ENCODE results near the gene HNRNPA3. TPM values are rescaled to one million over a fixed set of nuclear protein-coding genes. Genes with fewer than 3 reads are reported as not detected.

HNRNPA3 gene
- total and polyA plus RNA-seq, 8 donors = 151 to 688 (median 547) TPM

- no peaks in the 10 kb centered on the region for H3K9me3 ChIP-seq
- no peak overlapping the region for H3K4me3 ChIP-seq
- no peak for DNase-seq
- peaks cover 15 to 20% of the 10 kb centered on the region in 2 donors for H3K4me1 ChIP-seq
- peak overlapping the region in 1 of 2 donors; percentile 28 for H3K27ac ChIP-seq
- intact Hi-C loops (cut with DNase I) = loop anchor here in 1 of 2 donors (10.0 kb wide), 1 partner anchor 104 kb away; no protein-coding TSS in a partner anchor
- no peaks in the 10 kb centered on the region for H3K36me3 ChIP-seq
- TF ChIP-seq CTCF (IDR thresholded peaks at IDR 0.05) = no peak
- H3K27me3 ChIP-seq = no peaks in the 10 kb centered on the region
- no peak for ATAC-seq
Observed at GRCh38 chr2:177268187-177268871, 55.7 kb downstream of the HNRNPA3 start.

- no peaks in the 10 kb centered on the region for H3K27me3 ChIP-seq
- ATAC-seq = no peak
- TF ChIP-seq CTCF (IDR thresholded peaks at IDR 0.05) = no peak
- H3K4me3 ChIP-seq = no peak overlapping the region
- no peaks in the 10 kb centered on the region for H3K36me3 ChIP-seq
- no peak for DNase-seq
- H3K9me3 ChIP-seq = no peaks in the 10 kb centered on the region
- H3K4me1 ChIP-seq = peaks cover 15 to 20% of the 10 kb centered on the region in 2 donors
- intact Hi-C loops (cut with DNase I) = loop anchor here in 1 of 2 donors (10.0 kb wide), 1 partner anchor 104 kb away; no protein-coding TSS in a partner anchor
- H3K27ac ChIP-seq = no peak overlapping the region
Observed at GRCh38 chr2:177268901-177269300, 56.3 kb downstream of the HNRNPA3 start.

GRCh38 chr2:177270531-177270930, 57.9 kb downstream of the HNRNPA3 start:
- no peak for TF ChIP-seq CTCF (IDR thresholded peaks at IDR 0.05)
- Histone ChIP-seq H3K27ac (no peak overlapping the region), H3K27me3 (no peaks in the 10 kb centered on the region), H3K36me3 (no peaks in the 10 kb centered on the region), H3K9me3 (no peaks in the 10 kb centered on the region), H3K4me3 (no peak overlapping the region), H3K4me1 (peaks cover 14 to 24% of the 10 kb centered on the region in 2 donors)
- ATAC-seq (no peak), DNase-seq (no peak)
- intact Hi-C loops (cut with DNase I) = no loop called here

- H3K36me3 ChIP-seq = no peaks in the 10 kb centered on the region
- TF ChIP-seq CTCF (IDR thresholded peaks at IDR 0.05) = no peak
- H3K27me3 ChIP-seq = no peaks in the 10 kb centered on the region
- ATAC-seq (no peak), DNase-seq (no peak)
- H3K4me1 ChIP-seq = peaks cover 0 to 8% of the 10 kb centered on the region in 2 donors
- intact Hi-C loops (cut with DNase I) = no loop called here
- no peak overlapping the region for H3K27ac ChIP-seq
- H3K4me3 ChIP-seq = no peak overlapping the region
- H3K9me3 ChIP-seq = no peaks in the 10 kb centered on the region
Observed at GRCh38 chr2:177271981-177272666, 59.5 kb downstream of the HNRNPA3 start.

- H3K27ac ChIP-seq = no peak overlapping the region
- H3K27me3 ChIP-seq = no peaks in the 10 kb centered on the region
- ATAC-seq (no peak), DNase-seq (no peak)
- TF ChIP-seq CTCF (IDR thresholded peaks at IDR 0.05) = no peak
- intact Hi-C loops (cut with DNase I) = no loop called here
- peaks cover 0 to 6% of the 10 kb centered on the region in 2 donors for H3K4me1 ChIP-seq
- no peak overlapping the region for H3K4me3 ChIP-seq
- H3K36me3 ChIP-seq = no peaks in the 10 kb centered on the region
- H3K9me3 ChIP-seq = no peaks in the 10 kb centered on the region
Observed at GRCh38 chr2:177272765-177273164, 60.2 kb downstream of the HNRNPA3 start.

Data from left lung (tissue), 10 donors.